ENCODE measurements around the gene TMPRSS4. TPM values are rescaled to one million over a fixed set of nuclear protein-coding genes. Genes with fewer than 3 reads are reported as not detected.
A peak's percentile ranks its signal among the peaks of the same experiment; 100 is the strongest.

TMPRSS4 gene
- total RNA-seq, 1 experiment from 2014 or later: not detected

- peaks cover 94% of the 10 kb centered on the region for H3K27me3 Mint-ChIP-seq (ENCODE audit: low read depth)
These were observed 76.6 kb downstream of the TMPRSS4 start for GRCh38 chr11:118153516-118153915.

More at GRCh38 chr11:118153516-118153915, 76.6 kb downstream of the TMPRSS4 start:
- no peak overlapping the region for H2BK120ac ChIP-seq (ENCODE audit: low read depth, low read length, poor library complexity, severe bottlenecking)
- H2BK5ac ChIP-seq (ENCODE audit: insufficient read length, low read length): no peak overlapping the region
- H3K79me2 ChIP-seq (ENCODE audit: insufficient read depth, low read length): no peaks in the 10 kb centered on the region
- H3T11ph ChIP-seq (ENCODE audit: low read length): no peak overlapping the region
- no peak overlapping the region for H2AFZ ChIP-seq (ENCODE audit: low read length)
- H4K91ac ChIP-seq (ENCODE audit: insufficient read length, low read depth, low read length): no peak overlapping the region
- H3K9me3 Mint-ChIP-seq: no peaks in the 10 kb centered on the region; a peak in 1 of 5 replicates
- H3K36me3 Mint-ChIP-seq (ENCODE audit: insufficient read depth in 1 of 3, low read depth in 3 of 3): no peaks in the 10 kb centered on the region; a peak in 1 of 7 replicates
- no peak for TF ChIP-seq CTCF (conservative IDR thresholded peaks at IDR 0.05)
- H2BK20ac ChIP-seq (ENCODE audit: low read depth, low read length, poor library complexity, severe bottlenecking): no peak overlapping the region
- no peak overlapping the region for H3K27ac ChIP-seq (ENCODE audit: insufficient read length, low read depth, low read length)
- H3K4me2 ChIP-seq (ENCODE audit: insufficient read depth, insufficient read length, low read length): peak overlapping the region; percentile 85
- H3K14ac ChIP-seq (ENCODE audit: insufficient read depth, low read length): no peak overlapping the region
- no peaks in the 10 kb centered on the region for H3K79me1 ChIP-seq (ENCODE audit: insufficient read depth, low read depth, low read length, poor library complexity, severe bottlenecking)
- no peak overlapping the region for H3K56ac ChIP-seq (ENCODE audit: insufficient read length, low read depth, low read length)
- no peak overlapping the region for H3K23ac ChIP-seq (ENCODE audit: insufficient read length, low read depth, low read length)
- H3K9me3 ChIP-seq (ENCODE audit: control insufficient read depth, low read depth, low read length): no peaks in the 10 kb centered on the region
- H3K4me3 Mint-ChIP-seq: peak overlapping the region; percentile 61 to 82
- peaks cover 68% of the 10 kb centered on the region for H3K27me3 ChIP-seq (ENCODE audit: insufficient read depth, low read length)
- no peak overlapping the region for H3K27ac Mint-ChIP-seq
- H3K4me1 ChIP-seq (ENCODE audit: insufficient read depth, low read length): peaks cover 15% of the 10 kb centered on the region
- H3K23me2 ChIP-seq (ENCODE audit: insufficient read length, low read depth, low read length, poor library complexity, severe bottlenecking): peaks cover 30% of the 10 kb centered on the region
- H3K4ac ChIP-seq (ENCODE audit: low read depth, low read length): no peak overlapping the region
- no peak overlapping the region for H4K5ac ChIP-seq (ENCODE audit: insufficient read length, low read depth, low read length)
- H4K20me1 ChIP-seq (ENCODE audit: control insufficient read depth, insufficient read depth, insufficient read length): no peaks in the 10 kb centered on the region
- WGBS (ENCODE audit: extremely low coverage, insufficient read length, low lambda C conversion rate): no CpG with 5 or more reads among the region's 16 CpGs
- peaks cover 52 to 67% of the 10 kb centered on the region in 2 experiments for H3K4me1 Mint-ChIP-seq
- no peak overlapping the region for H2BK12ac ChIP-seq (ENCODE audit: insufficient read length, low read depth, low read length)
- no peak overlapping the region for H3K9ac ChIP-seq (ENCODE audit: extremely low read depth, insufficient read length, low read length)
- peak; percentile 37 for DNase-seq
- no peak overlapping the region for H4K8ac ChIP-seq (replicated peaks; ENCODE audit: insufficient read length, low read depth, low read length)
- no peak overlapping the region for H2AK5ac ChIP-seq (ENCODE audit: insufficient read length, low read length)
- no peak overlapping the region for H2BK15ac ChIP-seq (ENCODE audit: low read depth, low read length)
- H3K18ac ChIP-seq (ENCODE audit: insufficient read length, low read depth, low read length): no peak overlapping the region
